LHCN-M2 (cell line): ENCODE data around the gene ARL5A. TPM values are rescaled to one million over a fixed set of nuclear protein-coding genes. Genes with fewer than 3 reads are reported as not detected.

Experiments
- DNase-seq: peaks from one replicate; pipeline ENCODE4 v3.0.0-alpha.2; 2012; ENCODE audit warnings: low read depth
- total RNA-seq: library from RNA; depleted of rRNA; stranded (reverse); fragments of >200 nt; gene quantifications from 2 replicates; pipeline ENCODE4 v1.2.3, GENCODE V29; 2014; rRNA removed

ARL5A gene
- total RNA-seq, 1 experiment from 2014 or later: 42.7 TPM

DNA sequence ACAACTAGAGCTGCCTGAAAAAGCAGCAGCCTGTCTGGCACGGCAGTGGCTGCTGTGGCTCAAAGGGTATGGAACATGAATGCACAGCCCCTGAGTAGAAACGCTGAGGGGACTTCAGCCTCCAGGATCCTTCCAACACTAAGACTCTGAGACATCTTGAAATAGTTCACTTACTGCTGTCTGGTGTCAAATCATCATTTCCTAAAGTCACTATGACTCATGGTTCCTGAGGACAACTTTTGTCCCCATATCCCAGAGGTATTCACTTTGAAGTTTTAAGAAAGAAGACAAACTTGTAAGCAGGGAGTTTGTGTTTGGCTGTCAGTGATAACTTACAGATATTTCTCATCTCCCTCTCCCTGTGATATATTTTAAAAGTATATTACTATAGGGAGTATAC lies 60.7 kb downstream of the ARL5A start:
- no peak for DNase-seq

DNA sequence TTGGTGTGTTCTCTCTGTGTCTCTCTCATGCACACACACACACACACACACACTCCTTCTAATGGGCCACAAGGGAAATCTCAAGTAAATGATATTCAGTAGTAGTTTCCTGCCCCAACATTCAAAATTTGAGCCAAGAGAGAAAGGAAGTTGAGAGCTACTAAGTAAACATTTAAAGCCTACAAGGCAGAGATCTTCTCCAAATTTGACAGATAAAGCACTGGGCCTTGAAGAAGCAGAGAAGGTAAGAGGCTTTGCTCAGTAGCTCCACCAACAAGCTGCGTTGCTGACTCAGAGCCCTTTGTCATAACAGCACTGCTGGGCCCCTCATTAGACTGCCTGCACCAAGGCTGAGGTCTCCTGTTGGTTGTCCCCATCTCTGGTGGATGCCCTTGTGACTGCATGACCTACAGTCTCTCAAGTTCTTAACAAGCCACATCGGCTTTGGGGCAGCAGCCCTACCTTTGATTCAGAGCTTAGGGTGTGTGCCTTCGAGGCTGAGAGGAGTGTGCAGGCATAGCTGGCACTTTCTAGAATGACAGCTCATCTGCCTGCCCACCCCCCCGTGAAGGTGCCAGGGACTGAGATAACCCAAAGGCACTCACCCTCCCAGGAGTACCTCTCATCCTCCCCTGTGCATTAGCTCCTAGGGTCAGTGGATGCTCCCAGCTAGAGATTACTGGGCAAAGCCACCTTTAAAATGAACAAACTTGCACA lies 61.6 kb downstream of the ARL5A start:
- DNase-seq: no peak

GRCh38 chr2:151765760-151766410 lies 62.3 kb downstream of the ARL5A start:
- no peak for DNase-seq

GRCh38 chr2:151762694-151763093 lies 65.5 kb downstream of the ARL5A start:
- DNase-seq: peak; percentile 37

DNA sequence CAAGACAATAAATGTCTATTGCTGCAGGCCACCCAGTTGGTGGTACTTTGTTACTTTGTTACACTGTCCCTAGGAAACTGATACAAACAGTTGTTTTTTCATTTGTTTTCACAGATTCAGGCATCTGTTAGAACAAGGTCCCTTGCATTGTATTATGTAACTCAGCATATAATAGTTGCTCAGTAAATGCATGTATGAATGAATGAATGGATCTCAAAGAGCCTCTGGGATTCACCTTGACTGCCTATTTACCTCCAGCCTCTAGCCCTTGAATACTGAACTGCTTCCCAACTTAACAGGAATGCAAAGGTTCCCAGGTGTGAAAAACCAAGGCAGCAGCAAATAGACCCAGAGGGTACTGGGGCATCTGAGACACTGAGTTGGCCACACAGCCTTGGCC lies 66.5 kb downstream of the ARL5A start:
- no peak for DNase-seq

DNA sequence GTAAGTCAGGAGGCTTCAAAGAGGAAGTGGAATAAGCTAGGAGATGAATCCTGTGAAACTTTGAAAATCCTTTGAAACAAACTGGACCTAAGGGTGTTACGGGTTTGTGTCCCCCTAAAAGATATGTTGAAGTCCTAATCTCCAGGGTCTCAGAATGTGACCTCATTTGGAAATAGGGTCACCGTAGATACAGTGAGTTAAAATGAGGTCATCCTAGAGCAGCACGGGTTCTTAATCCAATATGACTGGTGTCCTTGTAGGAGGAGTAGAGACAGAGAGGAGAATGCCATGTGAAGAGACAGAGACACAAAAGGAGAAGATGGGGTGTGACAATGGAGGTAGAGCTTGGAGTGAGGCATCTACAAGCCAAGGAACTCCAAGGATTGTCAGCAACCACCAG lies 67.0 kb downstream of the ARL5A start:
- DNase-seq: no peak

- no peak for DNase-seq
These were observed 68.0 kb downstream of the ARL5A start for GRCh38 chr2:151760139-151760650.

GRCh38 chr2:151758744-151759143 lies 69.5 kb downstream of the ARL5A start:
- DNase-seq: no peak

DNA sequence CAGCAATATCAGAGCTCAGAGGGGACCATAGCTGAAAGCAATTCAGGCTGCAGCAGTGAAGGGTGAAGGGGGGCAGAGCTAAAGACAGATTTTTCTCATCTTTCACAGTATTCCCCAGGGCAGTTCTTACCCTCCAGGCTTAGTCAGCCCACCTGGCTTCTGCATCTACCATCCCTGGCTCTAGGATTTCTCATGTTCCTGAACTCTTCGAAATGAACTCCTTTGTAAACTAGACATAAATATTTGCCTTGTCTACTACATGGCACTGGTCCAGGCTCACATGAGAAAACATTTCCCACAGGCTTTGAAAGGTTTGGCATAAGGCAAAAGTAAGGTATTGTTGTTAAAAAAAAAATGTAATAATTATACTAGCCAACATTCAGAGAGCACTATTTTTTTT lies 70.4 kb downstream of the ARL5A start:
- peak; percentile 20 for DNase-seq

- DNase-seq: no peak
These were observed 71.4 kb downstream of the ARL5A start for GRCh38 chr2:151756820-151757219.

DNA sequence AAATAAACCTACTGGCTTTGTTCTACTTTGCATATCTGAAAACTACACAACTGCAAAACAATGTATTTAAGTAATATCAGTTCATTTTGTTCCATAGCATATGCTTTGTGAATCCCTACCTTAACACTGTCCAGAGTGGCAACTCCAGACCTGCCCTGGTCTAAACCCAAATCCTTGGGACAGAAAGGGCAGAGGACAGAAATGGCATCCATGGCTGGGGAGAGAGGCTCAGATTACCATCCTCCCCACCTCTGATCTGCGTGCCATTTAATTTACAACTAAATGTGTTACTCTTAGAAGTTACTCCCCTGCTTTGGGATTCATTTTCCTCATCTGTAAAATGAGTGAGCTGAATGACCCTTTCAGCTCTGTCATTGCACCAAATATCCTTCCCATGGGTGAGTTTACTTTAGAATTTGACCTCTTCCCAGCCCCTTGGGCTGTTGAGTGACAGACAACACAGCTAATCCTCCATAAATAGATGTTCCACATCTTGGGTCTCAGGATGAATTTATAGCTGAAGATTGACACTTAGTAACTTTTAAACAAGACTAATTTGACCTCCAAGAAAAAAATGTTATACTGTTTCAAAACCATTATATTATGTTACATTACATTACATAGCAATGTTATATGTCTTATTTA lies 73.8 kb downstream of the ARL5A start:
- no peak for DNase-seq

DNA sequence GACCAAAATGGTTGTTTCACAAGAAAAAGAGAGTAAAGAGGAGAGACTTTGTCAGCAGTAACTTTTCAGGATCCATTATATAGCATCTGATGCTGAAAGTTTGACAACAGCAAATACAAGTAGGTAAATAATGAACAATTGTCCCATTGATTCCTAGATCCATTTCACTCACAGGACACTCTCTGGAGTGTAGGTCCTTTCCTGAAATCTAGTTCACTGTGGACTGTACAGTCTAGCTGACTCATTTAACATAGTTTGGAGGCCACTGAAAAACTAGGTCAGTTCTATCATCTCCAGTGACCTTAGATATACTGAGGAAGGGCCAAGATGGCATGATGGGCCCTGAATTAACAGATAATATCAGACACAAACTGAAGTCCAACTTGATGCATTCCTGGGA lies 74.7 kb downstream of the ARL5A start:
- DNase-seq: no peak

Other genes with a start within 250 kb of the ARL5A start
- 0.32 and 2.6 TPM in 2 replicates for gene NEB, start 93.9 kb downstream of the ARL5A start, total RNA-seq